Heart left ventricle (tissue), 16 donors: ENCODE data around the gene ARHGEF10L. TPM values are rescaled to one million over a fixed set of nuclear protein-coding genes. Genes with fewer than 3 reads are reported as not detected.

Experiments used
- ATAC-seq, 4 donors: fragments of 200-7000 bp; cut with Tn5 transposase; one replicate each; pipeline ENCODE4 v1.9.1; 2020 to 2022; ENCODE audit warnings: moderate library complexity in 4 of 4, mild to moderate bottlenecking in 3 of 4, moderate number of reproducible peaks in 1 of 4
- DNase-seq, 5 donors: peaks; one replicate each; pipeline ENCODE4 v3.0.0-alpha.2; 2020
- H3K27ac ChIP-seq, 12 donors: fragments of 200-600 bp; sonication (generic) in 4 of 12; one replicate each; pipeline versions ENCODE4 v1.5.0 to v1.8.0; 2016 to 2022; ENCODE audit warnings: mild to moderate bottlenecking in 2 of 12
- H3K27me3 ChIP-seq, 9 donors: fragments of 200-600 bp; sonication (generic) in 2 of 9; one replicate each; pipeline versions ENCODE4 v1.5.1 to v1.8.0; 2016 to 2022; ENCODE audit warnings: mild to moderate bottlenecking in 3 of 9
- H3K36me3 ChIP-seq, 9 donors: fragments of 200-600 bp; sonication (generic) in 2 of 9; one replicate each; pipeline versions ENCODE4 v1.5.0 to v1.8.0; 2018 to 2022; ENCODE audit warnings: mild to moderate bottlenecking in 2 of 9
- H3K4me1 ChIP-seq, 12 donors: fragments of 200-600 bp; sonication (generic) in 4 of 12; one replicate each; pipeline versions ENCODE4 v1.5.0 to v1.8.0; 2016 to 2022; ENCODE audit warnings: mild to moderate bottlenecking in 3 of 12
- H3K4me3 ChIP-seq, 12 donors: fragments of 200-600 bp; sonication (generic) in 4 of 12; one replicate each; pipeline versions ENCODE4 v1.5.0 to v1.8.0; 2017 to 2022; ENCODE audit warnings: mild to moderate bottlenecking in 9 of 12, moderate library complexity in 4 of 12
- H3K9me3 ChIP-seq, 12 donors: fragments of 200-600 bp; sonication (generic) in 4 of 12; one replicate each; pipeline versions ENCODE4 v1.5.0 to v1.8.0; 2016 to 2022; ENCODE audit warnings: mild to moderate bottlenecking in 1 of 12
- CTCF ChIP-seq, 12 donors: fragments of 200-600 bp; sonication (generic) in 4 of 12; IDR thresholded peaks; one replicate each; pipeline versions ENCODE4 v1.5.0 to v1.8.0; 2018 to 2022; ENCODE audit warnings: antibody characterized with exemption in 12 of 12, mild to moderate bottlenecking in 5 of 12
- POLR2A ChIP-seq, 2 donors: fragments of 450-650 bp; IDR thresholded peaks; one replicate each; pipeline ENCODE4 v1.6.1; 2017; ENCODE audit warnings: antibody characterized with exemption in 2 of 2, mild to moderate bottlenecking in 2 of 2, moderate library complexity in 2 of 2
- WGBS, 4 donors: extraction: QIAGEN DNeasy Blood & Tissue Kit in 2 of 4; methylation state at CpG; one replicate each; pipeline versions ENCODE4 v1.1.5 to v1.1.7; 2013 to 2018; 5-methylcytosine and 5-hydroxymethylcytosine counted together
- intact Hi-C, 10 donors: fragments of 100-400 bp; cut with DNase I; formaldehyde crosslinking; loops; one replicate each; pipeline versions ENCODE4 v1.11.1 to v1.14.2; 2022
- polyA plus RNA-seq, 2 donors: library from polyadenylated mRNA; stranded (reverse); fragments of 200-250 nt; gene quantifications; one replicate each; pipeline ENCODE4 v1.2.3, GENCODE V29; 2013
- total RNA-seq, 9 donors: library from RNA; depleted of rRNA in 2 of 9; stranded (reverse); fragments of >200 nt in 2 of 9; fragmentation: NEBNext Ultra II Directional in 3 of 9; extraction: Animal tissue kit (Norgen Biotek cat#: 25700) in 3 of 9; gene quantifications; one replicate each; pipeline versions ENCODE4 v1.1.0 to v1.2.4, GENCODE V29; 2016 to 2023
- donor health status: ischemic (EF 13 %, LVEDD 7.1; RV severe dilation, severe dysfunction).
- donor health status: healthy with polysubstance abuse.
- donor health status: DM: no; HTN: yes; CAD: no.
- donor health status: DM: no; HTN: no; CAD: no.
- donor health status: ischemic (EF 25% LVEDD 6.9; RV normal size, moderate dysfunction).
- donor health status: ischemic (EF 25% LVEDD 5.7; RV mildly dilated, moderate dysfunction).
- donor health status: healthy.
- donor health status: DM: yes; HTN: yes; CAD: no.
- donor health status: ischemic (EF 35%, LVEDD 5.7; RV mildly dilated, moderate dysfunction).
- donor health status: nonischemic (EF 11% LVEDD 7.7; RV severe dilation, severe dysfunction).
- donor health status: DM: yes; HTN: yes; CAD: no.
- donor health status: PGD.
- donor health status: ischemic (EF 29% LVEDD 5.4; RV normal size, mild dysfunction).
- donor health status: nonischemic (EF 23%, LVEDD 6.1; RV moderate dilation, normal function).

ARHGEF10L gene
- total and polyA plus RNA-seq, 11 donors: 44.6 to 72.8 (median 57.9) TPM

GRCh38 chr1:17692645-17693044 is 153.1 kb downstream of the ARHGEF10L start:
- Histone ChIP-seq H3K9me3 (no peaks in the 10 kb centered on the region), H3K4me1 (peaks cover 0 to 17% (median 4%) of the 10 kb centered on the region in 12 donors), H3K4me3 (no peak overlapping the region), H3K36me3 (peaks cover 0 to 81% (median 72%) of the 10 kb centered on the region in 9 donors), H3K27ac (no peak overlapping the region), H3K27me3 (no peaks in the 10 kb centered on the region)
- WGBS, 4 donors: 74 to 81% (median 77%) methylated on average over 9 of the region's 9 CpGs
- intact Hi-C loops: loop anchor here in 1 of 10 donors (10.0 kb wide), 1 partner anchor 212 kb away; no protein-coding TSS in a partner anchor
- DNase-seq (no peak), ATAC-seq (no peak)
- no peak for TF ChIP-seq POLR2A (IDR thresholded peaks at IDR 0.05)
- no peak for TF ChIP-seq CTCF (IDR thresholded peaks at IDR 0.05)

DNA sequence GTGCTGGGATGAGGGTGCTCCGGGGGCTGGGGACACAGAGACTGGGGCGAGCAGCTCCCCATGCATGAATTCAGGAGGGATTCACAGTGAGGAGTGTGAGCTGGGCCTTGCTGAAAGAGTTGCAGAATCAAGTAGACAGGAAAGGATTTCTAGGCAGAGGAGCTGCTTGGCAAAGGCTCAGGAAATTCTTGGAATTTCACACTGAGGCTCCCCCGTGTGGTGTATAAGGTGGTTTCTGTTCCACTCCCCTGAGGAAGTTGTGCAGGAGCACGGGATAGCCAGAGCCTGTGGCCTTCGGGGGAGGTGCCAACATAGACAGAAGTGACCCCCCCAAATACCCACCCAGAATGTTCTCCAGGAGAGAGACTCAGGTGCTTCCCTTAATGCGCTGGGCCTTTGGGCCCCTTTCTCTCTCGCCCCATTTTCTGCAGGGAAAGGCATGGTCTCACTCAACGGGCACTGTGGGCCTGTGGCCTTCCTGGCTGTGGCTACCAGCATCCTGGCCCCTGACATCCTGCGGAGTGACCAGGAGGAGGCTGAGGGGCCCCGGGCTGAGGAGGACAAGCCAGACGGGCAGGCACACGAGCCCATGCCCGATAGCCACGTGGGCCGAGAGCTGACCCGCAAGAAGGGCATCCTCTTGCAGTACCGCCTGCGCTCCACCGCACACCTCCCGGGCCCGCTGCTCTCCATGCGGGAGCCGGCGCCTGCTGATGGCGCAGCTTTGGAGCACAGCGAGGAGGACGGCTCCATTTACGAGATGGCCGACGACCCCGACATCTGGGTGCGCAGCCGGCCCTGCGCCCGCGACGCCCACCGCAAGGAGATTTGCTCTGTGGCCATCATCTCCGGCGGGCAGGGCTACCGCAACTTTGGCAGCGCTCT is 157.2 kb downstream of the ARHGEF10L start:
- TF ChIP-seq CTCF (IDR thresholded peaks at IDR 0.05): peak in 9 of 12 donors; percentile 12 to 52 (median 27)
- TF ChIP-seq POLR2A (IDR thresholded peaks at IDR 0.05): no peak
- Histone ChIP-seq H3K27ac (no peak overlapping the region), H3K36me3 (peaks cover 0 to 53% (median 45%) of the 10 kb centered on the region in 9 donors), H3K9me3 (no peaks in the 10 kb centered on the region), H3K27me3 (no peaks in the 10 kb centered on the region), H3K4me3 (no peak overlapping the region), H3K4me1 (peaks cover 0 to 11% (median 4%) of the 10 kb centered on the region in 12 donors)
- WGBS, 4 donors: 78 to 82% (median 81%) methylated on average over 31 to 42 of the region's 42 CpGs
- ATAC-seq (peak in 3 of 4 donors; percentile 11 to 47 (median 24)), DNase-seq (peak in 1 of 5 donors; percentile 28)
- intact Hi-C loops: loop anchor here in 1 of 10 donors (10.0 kb wide), 1 partner anchor 208 kb away; no protein-coding TSS in a partner anchor

- DNase-seq (peak in 1 of 5 donors; percentile 35), ATAC-seq (no peak)
- Histone ChIP-seq H3K9me3 (no peaks in the 10 kb centered on the region), H3K36me3 (peaks cover 0 to 45% (median 38%) of the 10 kb centered on the region in 9 donors), H3K4me1 (peaks cover 0 to 11% (median 4%) of the 10 kb centered on the region in 12 donors), H3K27ac (no peak overlapping the region), H3K4me3 (no peak overlapping the region), H3K27me3 (no peaks in the 10 kb centered on the region)
- TF ChIP-seq CTCF (IDR thresholded peaks at IDR 0.05) (no peak), POLR2A (IDR thresholded peaks at IDR 0.05) (no peak)
- 61 to 67% (median 63%) methylated on average over 5 of the region's 5 CpGs for WGBS, 4 donors
- intact Hi-C loops: loop anchor here in 1 of 10 donors (10.0 kb wide), 1 partner anchor 207 kb away; no protein-coding TSS in a partner anchor
Observed at GRCh38 chr1:17697458-17697857, 158.0 kb downstream of the ARHGEF10L start.

- no peaks in the 10 kb centered on the region for H3K27me3 ChIP-seq
- intact Hi-C loops: loop anchor here in 1 of 10 donors (10.0 kb wide), 1 partner anchor 205 kb away; no protein-coding TSS in a partner anchor
- DNase-seq (peak in 1 of 5 donors; percentile 19), ATAC-seq (no peak)
- no peak overlapping the region for H3K4me3 ChIP-seq
- H3K4me1 ChIP-seq: peaks cover 0 to 8% (median 4%) of the 10 kb centered on the region in 12 donors
- 84 to 91% (median 89%) methylated on average over 19 of the region's 19 CpGs for whole genome bisulfite sequencing, 4 donors
- peaks cover 0 to 26% (median 22%) of the 10 kb centered on the region in 9 donors for H3K36me3 ChIP-seq
- no peaks in the 10 kb centered on the region for H3K9me3 ChIP-seq
- no peak overlapping the region for H3K27ac ChIP-seq
- TF ChIP-seq POLR2A (IDR thresholded peaks at IDR 0.05) (no peak), CTCF (IDR thresholded peaks at IDR 0.05) (no peak)
Observed at GRCh38 chr1:17699581-17699980, 160.1 kb downstream of the ARHGEF10L start.
